ENCODE measurements around the gene ACAA2.
"Not testable (repeated sequence)": the region's sequence is repeated elsewhere in the genome, so short reads cannot be mapped to it uniquely, and the experiment has no call there.

The ACAA2 gene

GRCh38 chr18:49827996-49828395 lies 14.7 kb upstream of the ACAA2 start:
- Histone ChIP-seq H3K4me3 (ENCODE audit: low read depth in 1 of 2, low read length in 2 of 2) (no peak overlapping the region), H3K9me3 (ENCODE audit: control insufficient read depth in 1 of 2, low read length in 2 of 2) (peaks cover 0 to 7% of the 10 kb centered on the region in 2 donors), H3K4me1 (ENCODE audit: control insufficient read depth in 1 of 2, insufficient read depth in 2 of 2, low read length in 2 of 2) (no peaks in the 10 kb centered on the region), H3K36me3 (ENCODE audit: control insufficient read depth in 1 of 2, insufficient read depth in 2 of 2, low read length in 2 of 2) (peaks cover 0 to 5% of the 10 kb centered on the region in 2 donors), H3K27ac (ENCODE audit: low read length) (no peak overlapping the region), H3K27me3 (ENCODE audit: low read depth, low read length) (no peaks in the 10 kb centered on the region)

- no peaks in the 10 kb centered on the region for H3K4me1 ChIP-seq (ENCODE audit: control insufficient read depth in 1 of 2, insufficient read depth in 2 of 2, low read length in 2 of 2)
- no peak overlapping the region for H3K4me3 ChIP-seq (ENCODE audit: low read depth in 1 of 2, low read length in 2 of 2)
- H3K9me3 ChIP-seq (ENCODE audit: control insufficient read depth in 1 of 2, low read length in 2 of 2), result no peaks in the 10 kb centered on the region
- H3K27me3 ChIP-seq (ENCODE audit: low read depth, low read length), result no peaks in the 10 kb centered on the region
- no peaks in the 10 kb centered on the region for H3K36me3 ChIP-seq (ENCODE audit: control insufficient read depth in 1 of 2, insufficient read depth in 2 of 2, low read length in 2 of 2)
- no peak overlapping the region for H3K27ac ChIP-seq (ENCODE audit: low read length)
Observed at GRCh38 chr18:49819823-49820671, 6.7 kb upstream of the ACAA2 start.

- no peak overlapping the region for H3K27ac ChIP-seq (ENCODE audit: low read length)
- H3K27me3 ChIP-seq (ENCODE audit: low read depth, low read length), result no peaks in the 10 kb centered on the region
- no peak overlapping the region for H3K4me3 ChIP-seq (ENCODE audit: low read depth in 1 of 2, low read length in 2 of 2)
- no peaks in the 10 kb centered on the region for H3K36me3 ChIP-seq (ENCODE audit: control insufficient read depth in 1 of 2, insufficient read depth in 2 of 2, low read length in 2 of 2)
- H3K4me1 ChIP-seq (ENCODE audit: control insufficient read depth in 1 of 2, insufficient read depth in 2 of 2, low read length in 2 of 2), result no peaks in the 10 kb centered on the region
- H3K9me3 ChIP-seq (ENCODE audit: control insufficient read depth in 1 of 2, low read length in 2 of 2), result no peaks in the 10 kb centered on the region
Observed at GRCh38 chr18:49819071-49819662, 5.8 kb upstream of the ACAA2 start.

GRCh38 chr18:49817947-49818346 lies 4.6 kb upstream of the ACAA2 start:
- no peaks in the 10 kb centered on the region for H3K4me1 ChIP-seq (ENCODE audit: control insufficient read depth in 1 of 2, insufficient read depth in 2 of 2, low read length in 2 of 2)
- H3K9me3 ChIP-seq (ENCODE audit: control insufficient read depth in 1 of 2, low read length in 2 of 2), result no peaks in the 10 kb centered on the region
- H3K27ac ChIP-seq (ENCODE audit: low read length), result no peak overlapping the region
- H3K4me3 ChIP-seq (ENCODE audit: low read depth in 1 of 2, low read length in 2 of 2), result no peak overlapping the region
- H3K27me3 ChIP-seq (ENCODE audit: low read depth, low read length), result no peaks in the 10 kb centered on the region
- peaks cover 0 to 7% of the 10 kb centered on the region in 2 donors for H3K36me3 ChIP-seq (ENCODE audit: control insufficient read depth in 1 of 2, insufficient read depth in 2 of 2, low read length in 2 of 2)

- no peaks in the 10 kb centered on the region for H3K27me3 ChIP-seq (ENCODE audit: low read depth, low read length)
- peaks cover 8 to 15% of the 10 kb centered on the region in 2 donors for H3K4me1 ChIP-seq (ENCODE audit: control insufficient read depth in 1 of 2, insufficient read depth in 2 of 2, low read length in 2 of 2)
- no peak overlapping the region for H3K4me3 ChIP-seq (ENCODE audit: low read depth in 1 of 2, low read length in 2 of 2)
- H3K9me3 ChIP-seq (ENCODE audit: control insufficient read depth in 1 of 2, low read length in 2 of 2), result no peaks in the 10 kb centered on the region
- H3K27ac ChIP-seq (ENCODE audit: low read length), result no peak overlapping the region
- H3K36me3 ChIP-seq (ENCODE audit: control insufficient read depth in 1 of 2, insufficient read depth in 2 of 2, low read length in 2 of 2), result peaks cover 0 to 10% of the 10 kb centered on the region in 2 donors
Observed at GRCh38 chr18:49815927-49816326, 2.6 kb upstream of the ACAA2 start.

GRCh38 chr18:49814147-49814499 lies 790 bp upstream of the ACAA2 start:
- Histone ChIP-seq H3K4me3 (ENCODE audit: low read depth in 1 of 2, low read length in 2 of 2) (peak overlapping the region; percentile 87 to 88), H3K27ac (ENCODE audit: low read length) (peak overlapping the region; percentile 98), H3K9me3 (ENCODE audit: control insufficient read depth in 1 of 2, low read length in 2 of 2) (no peaks in the 10 kb centered on the region), H3K36me3 (ENCODE audit: control insufficient read depth in 1 of 2, insufficient read depth in 2 of 2, low read length in 2 of 2) (peaks cover 0 to 10% of the 10 kb centered on the region in 2 donors), H3K27me3 (ENCODE audit: low read depth, low read length) (no peaks in the 10 kb centered on the region), H3K4me1 (ENCODE audit: control insufficient read depth in 1 of 2, insufficient read depth in 2 of 2, low read length in 2 of 2) (peaks cover 8 to 16% of the 10 kb centered on the region in 2 donors)

GRCh38 chr18:49813069-49813318 lies 339 bp downstream of the ACAA2 start:
- H3K4me1 ChIP-seq (ENCODE audit: control insufficient read depth in 1 of 2, insufficient read depth in 2 of 2, low read length in 2 of 2), result peaks cover 8 to 16% of the 10 kb centered on the region in 2 donors

GRCh38 chr18:49812286-49813068 lies 856 bp downstream of the ACAA2 start:
- Histone ChIP-seq H3K4me1 (ENCODE audit: control insufficient read depth in 1 of 2, insufficient read depth in 2 of 2, low read length in 2 of 2) (peaks cover 8 to 16% of the 10 kb centered on the region in 2 donors), H3K27me3 (ENCODE audit: low read depth, low read length) (no peaks in the 10 kb centered on the region), H3K4me3 (ENCODE audit: low read depth in 1 of 2, low read length in 2 of 2) (peak overlapping the region; percentile 87 to 88), H3K9me3 (ENCODE audit: control insufficient read depth in 1 of 2, low read length in 2 of 2) (no peaks in the 10 kb centered on the region), H3K36me3 (ENCODE audit: control insufficient read depth in 1 of 2, insufficient read depth in 2 of 2, low read length in 2 of 2) (peaks cover 0 to 10% of the 10 kb centered on the region in 2 donors), H3K27ac (ENCODE audit: low read length) (peak overlapping the region; percentile 98)

More at GRCh38 chr18:49813069-49813318, 339 bp downstream of the ACAA2 start:
- H3K4me3 ChIP-seq (ENCODE audit: low read depth in 1 of 2, low read length in 2 of 2), result peak overlapping the region; percentile 87 to 88
- H3K27ac ChIP-seq (ENCODE audit: low read length), result peak overlapping the region; percentile 98
- H3K27me3 ChIP-seq (ENCODE audit: low read depth, low read length), result no peaks in the 10 kb centered on the region
- H3K9me3 ChIP-seq (ENCODE audit: control insufficient read depth in 1 of 2, low read length in 2 of 2), result no peaks in the 10 kb centered on the region
- peaks cover 0 to 10% of the 10 kb centered on the region in 2 donors for H3K36me3 ChIP-seq (ENCODE audit: control insufficient read depth in 1 of 2, insufficient read depth in 2 of 2, low read length in 2 of 2)

- H3K4me1 ChIP-seq (ENCODE audit: control insufficient read depth in 1 of 2, insufficient read depth in 2 of 2, low read length in 2 of 2), result peaks cover 8 to 16% of the 10 kb centered on the region in 2 donors
- H3K9me3 ChIP-seq (ENCODE audit: control insufficient read depth in 1 of 2, low read length in 2 of 2), result no peaks in the 10 kb centered on the region
- H3K27ac ChIP-seq (ENCODE audit: low read length), result peak overlapping the region; percentile 3
- H3K27me3 ChIP-seq (ENCODE audit: low read depth, low read length), result no peaks in the 10 kb centered on the region
- H3K36me3 ChIP-seq (ENCODE audit: control insufficient read depth in 1 of 2, insufficient read depth in 2 of 2, low read length in 2 of 2), result peaks cover 0 to 10% of the 10 kb centered on the region in 2 donors
- H3K4me3 ChIP-seq (ENCODE audit: low read depth in 1 of 2, low read length in 2 of 2), result peak overlapping the region; percentile 3 to 87
Observed at GRCh38 chr18:49811151-49811938, 2.0 kb downstream of the ACAA2 start.

- not testable (repeated sequence) for H3K9me3 ChIP-seq (ENCODE audit: control insufficient read depth in 1 of 2, low read length in 2 of 2); H3K36me3 ChIP-seq (ENCODE audit: control insufficient read depth in 1 of 2, insufficient read depth in 2 of 2, low read length in 2 of 2); H3K27me3 ChIP-seq (ENCODE audit: low read depth, low read length); H3K27ac ChIP-seq (ENCODE audit: low read length); H3K4me3 ChIP-seq (ENCODE audit: low read depth in 1 of 2, low read length in 2 of 2)
- peaks cover 8 to 21% of the 10 kb centered on the region in 2 donors for H3K4me1 ChIP-seq (ENCODE audit: control insufficient read depth in 1 of 2, insufficient read depth in 2 of 2, low read length in 2 of 2)
Observed at GRCh38 chr18:49808553-49809191, 4.7 kb downstream of the ACAA2 start.

Data from muscle layer of duodenum (tissue), 2 donors.